Choroid plexus epithelial cell (primary cell): ENCODE results near the gene MTG1.
"Not testable (repeated sequence)": the region's sequence is repeated elsewhere in the genome, so short reads cannot be mapped to it uniquely, and the experiment has no call there.

Experiments used
- DNase-seq: peaks from one replicate; pipeline ENCODE4 v3.0.0-alpha.2; 2010; ENCODE audit warnings: low read depth
- H3K4me3 ChIP-seq: 2 replicates; pipeline ENCODE4 v1.5.1; 2011; ENCODE audit warnings: low read depth, mild to moderate bottlenecking, control low read depth, low read length, moderate library complexity
- TF ChIP-seq, protein P1 (sequence below): conservative IDR thresholded peaks from 2 replicates; pipeline ENCODE4 v1.5.1; 2011; ENCODE audit warnings: low read depth, mild to moderate bottlenecking, control low read depth, inconsistent platforms, low read length, moderate library complexity

Gene MTG1

DNA sequence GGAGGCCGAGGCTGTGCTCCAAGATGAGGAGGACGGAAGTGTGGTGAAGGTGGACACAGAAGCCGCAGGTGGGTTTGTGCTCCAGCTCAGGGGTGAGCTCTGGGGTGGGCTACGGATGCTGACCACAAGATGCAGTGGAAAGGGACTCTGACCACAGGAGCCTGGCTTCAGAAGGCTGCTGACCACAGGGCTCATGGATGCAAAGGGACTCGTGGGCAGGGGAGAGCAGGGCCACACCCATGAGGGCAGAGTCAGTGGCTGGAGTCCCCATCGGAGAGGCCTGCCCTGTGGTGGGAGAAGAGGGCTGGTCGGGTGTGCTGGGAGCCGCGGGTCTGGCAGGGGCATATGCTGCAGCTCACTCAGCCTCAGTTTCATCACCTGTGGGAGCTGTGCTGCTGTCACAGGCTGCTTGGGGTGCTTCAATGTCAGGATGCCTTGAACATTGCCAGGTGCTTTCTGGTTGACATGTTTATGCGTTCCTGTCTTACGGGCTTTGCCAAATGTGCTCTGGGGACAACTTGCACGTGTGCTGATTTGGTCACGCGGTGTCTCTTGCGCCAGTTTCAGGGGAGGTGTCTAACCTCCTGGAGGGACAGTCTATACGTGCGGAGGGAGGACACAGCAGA, 73.4 kb downstream of the MTG1 start:
- TF ChIP-seq, protein P1, sequence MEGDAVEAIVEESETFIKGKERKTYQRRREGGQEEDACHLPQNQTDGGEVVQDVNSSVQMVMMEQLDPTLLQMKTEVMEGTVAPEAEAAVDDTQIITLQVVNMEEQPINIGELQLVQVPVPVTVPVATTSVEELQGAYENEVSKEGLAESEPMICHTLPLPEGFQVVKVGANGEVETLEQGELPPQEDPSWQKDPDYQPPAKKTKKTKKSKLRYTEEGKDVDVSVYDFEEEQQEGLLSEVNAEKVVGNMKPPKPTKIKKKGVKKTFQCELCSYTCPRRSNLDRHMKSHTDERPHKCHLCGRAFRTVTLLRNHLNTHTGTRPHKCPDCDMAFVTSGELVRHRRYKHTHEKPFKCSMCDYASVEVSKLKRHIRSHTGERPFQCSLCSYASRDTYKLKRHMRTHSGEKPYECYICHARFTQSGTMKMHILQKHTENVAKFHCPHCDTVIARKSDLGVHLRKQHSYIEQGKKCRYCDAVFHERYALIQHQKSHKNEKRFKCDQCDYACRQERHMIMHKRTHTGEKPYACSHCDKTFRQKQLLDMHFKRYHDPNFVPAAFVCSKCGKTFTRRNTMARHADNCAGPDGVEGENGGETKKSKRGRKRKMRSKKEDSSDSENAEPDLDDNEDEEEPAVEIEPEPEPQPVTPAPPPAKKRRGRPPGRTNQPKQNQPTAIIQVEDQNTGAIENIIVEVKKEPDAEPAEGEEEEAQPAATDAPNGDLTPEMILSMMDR, result no peak
- no peak for DNase-seq
- no peak overlapping the region for H3K4me3 ChIP-seq

DNA sequence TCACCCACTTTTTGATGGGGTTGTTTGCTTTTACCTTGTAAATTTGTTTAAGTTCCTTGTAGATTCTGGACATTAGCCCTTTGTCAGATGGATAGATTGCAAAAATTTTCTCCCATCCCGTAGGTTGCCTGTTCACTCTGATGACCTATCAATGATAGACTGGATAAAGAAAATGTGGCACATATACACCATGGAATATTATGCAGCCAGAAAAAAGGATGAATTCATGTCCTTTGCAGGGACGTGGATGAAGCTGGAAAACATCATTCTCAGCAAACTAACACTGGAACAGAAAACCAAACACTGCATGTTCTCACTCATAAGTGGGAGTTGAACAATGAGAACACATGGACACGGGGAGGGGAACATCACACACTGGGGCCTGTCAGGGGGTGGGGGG, 75.2 kb downstream of the MTG1 start:
- not testable (repeated sequence) for H3K4me3 ChIP-seq, DNase-seq

DNA sequence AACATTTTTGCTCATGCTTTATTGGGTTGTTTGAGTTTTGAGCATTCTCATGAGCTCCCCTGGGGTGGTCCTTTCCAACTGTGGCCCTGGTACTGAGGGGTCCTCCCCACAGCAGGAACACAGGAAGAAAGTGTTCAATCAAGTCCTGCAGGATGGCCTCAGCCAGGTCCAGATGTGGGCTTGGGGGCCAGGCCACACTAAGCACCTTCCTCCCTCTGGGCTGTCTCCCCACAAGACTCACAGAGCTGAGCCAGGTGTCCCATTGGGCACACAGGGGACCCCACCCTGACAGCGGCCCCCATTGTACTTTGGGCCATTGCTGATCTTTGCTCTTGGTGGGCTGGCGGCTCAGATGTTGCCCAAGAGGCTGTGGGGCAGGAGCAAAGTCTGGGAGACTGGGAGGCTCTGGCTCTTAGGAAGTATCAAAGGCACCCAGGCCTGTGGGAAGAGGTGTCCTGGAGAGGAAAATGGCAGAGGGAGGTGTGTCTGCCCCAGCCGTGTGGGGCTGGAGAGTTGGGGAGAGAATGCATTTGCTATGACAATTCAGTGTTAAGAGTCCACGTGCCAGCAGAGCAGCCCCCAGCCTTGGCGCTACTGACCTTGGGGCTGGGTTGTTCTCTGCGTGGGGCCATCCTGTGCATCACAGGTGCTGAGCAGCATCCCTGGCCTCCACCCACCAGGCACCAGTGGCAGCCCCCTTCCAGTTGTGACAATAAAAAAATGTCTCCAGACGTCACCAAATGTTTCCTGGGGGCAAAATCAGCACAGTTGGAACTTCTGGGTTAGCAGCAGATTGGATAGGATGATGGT, 77.5 kb downstream of the MTG1 start:
- H3K4me3 ChIP-seq, result no peak overlapping the region
- no peak for DNase-seq
- TF ChIP-seq, protein P1, result no peak
